ENCODE results near the gene CCDC186.

The CCDC186 gene

DNA sequence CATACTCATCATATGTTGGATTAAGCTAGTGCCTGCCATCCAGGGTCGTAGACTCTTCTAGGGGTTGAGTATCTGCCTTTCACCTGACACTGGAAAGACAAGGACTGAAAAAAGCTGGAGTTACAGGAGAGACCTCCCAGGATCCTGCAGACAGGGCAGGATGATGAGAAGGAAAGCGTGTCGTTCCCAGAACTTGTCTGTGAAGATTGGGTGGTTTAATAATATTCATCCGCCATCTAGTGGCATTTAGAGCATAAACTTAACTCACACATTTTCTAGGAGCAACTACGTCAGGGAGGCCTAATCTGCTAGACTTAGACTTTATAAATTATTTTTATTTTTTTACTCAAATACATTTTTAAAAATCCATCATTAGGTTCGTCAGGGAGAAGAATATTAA, 70.7 kb downstream of the CCDC186 start:
- DNase-seq, result no peak

DNA sequence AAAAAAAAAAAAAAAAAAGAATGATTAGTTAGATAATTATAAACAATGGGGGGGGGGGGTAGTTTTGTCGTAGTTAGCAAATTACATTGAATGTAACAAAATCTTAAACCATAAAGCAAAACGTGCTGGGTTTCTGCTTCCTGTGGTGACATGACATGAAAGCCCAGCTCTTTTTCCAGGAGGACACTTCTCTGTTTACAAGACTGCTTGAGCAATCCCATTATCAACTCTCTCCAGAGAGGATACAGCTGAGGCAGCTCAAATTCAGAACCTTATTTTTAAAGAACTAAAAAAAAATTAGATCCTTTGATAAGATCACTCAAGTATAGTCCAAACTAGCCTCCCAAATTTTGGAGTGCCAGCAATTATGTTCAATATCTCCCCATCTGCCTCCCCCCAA, 71.7 kb downstream of the CCDC186 start:
- no peak for DNase-seq

DNA sequence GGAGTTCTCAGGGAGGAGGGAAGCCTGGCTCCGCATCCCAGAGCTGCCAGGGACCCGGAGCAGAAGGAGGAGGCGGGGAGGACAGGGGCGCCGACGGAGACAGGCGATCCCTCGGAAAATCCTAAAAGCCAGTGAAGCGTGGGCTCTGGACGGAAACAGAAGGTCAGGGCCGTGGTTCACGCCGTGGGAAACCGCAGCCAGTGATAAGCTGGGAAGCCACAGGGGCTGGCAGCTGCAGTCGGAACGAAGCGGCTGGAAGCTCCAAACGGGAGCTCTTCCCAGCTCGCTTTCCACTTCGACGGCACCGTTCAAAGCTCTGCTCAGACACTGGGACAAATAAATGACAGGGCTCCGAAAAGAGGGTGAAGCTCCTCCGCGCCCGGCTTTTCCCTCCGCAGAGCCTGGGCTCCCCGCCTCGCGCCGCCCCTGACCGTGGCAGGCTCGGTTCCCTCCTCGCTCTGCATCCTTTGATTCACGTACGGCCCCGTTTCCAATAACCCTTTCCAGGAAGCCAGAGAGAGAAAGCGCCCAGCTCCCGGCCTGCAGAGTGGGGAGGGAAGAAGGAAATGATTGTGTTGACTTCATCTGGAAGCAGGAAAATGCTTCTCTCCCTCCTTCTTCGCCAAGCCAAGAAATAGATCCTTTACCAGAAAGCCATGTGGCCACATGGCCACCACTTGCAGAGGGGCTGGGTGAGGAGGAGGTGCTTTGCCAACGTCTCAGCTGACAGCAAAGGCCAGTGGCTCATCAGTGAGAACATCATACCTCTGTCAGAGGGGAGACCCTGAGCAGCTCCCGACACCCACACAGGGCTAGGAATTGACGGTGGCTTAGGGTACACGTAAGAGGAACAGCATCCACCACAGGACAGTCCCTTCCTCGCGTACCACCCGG, 72.9 kb downstream of the CCDC186 start:
- DNase-seq, result no peak

DNA sequence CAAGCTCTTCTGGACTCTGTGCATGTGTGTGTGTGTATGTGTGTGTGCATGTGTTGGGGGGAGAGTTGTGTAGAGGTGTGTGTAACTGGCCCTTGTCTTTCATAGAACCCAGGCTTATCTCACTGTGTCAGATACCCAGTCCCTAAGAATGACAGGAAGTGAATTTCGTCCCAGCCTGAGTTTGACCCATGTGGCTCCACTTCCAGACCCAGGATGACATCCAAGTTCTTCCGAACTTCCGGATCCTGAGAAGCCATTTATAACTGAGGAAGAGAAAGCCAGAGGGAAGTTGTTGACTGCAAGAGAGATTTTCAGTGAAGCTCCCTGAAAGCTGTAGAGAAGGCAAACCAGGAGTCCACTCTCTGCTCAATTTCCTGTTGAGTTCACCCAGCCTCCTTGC, 77.1 kb downstream of the CCDC186 start:
- no peak for DNase-seq

DNA sequence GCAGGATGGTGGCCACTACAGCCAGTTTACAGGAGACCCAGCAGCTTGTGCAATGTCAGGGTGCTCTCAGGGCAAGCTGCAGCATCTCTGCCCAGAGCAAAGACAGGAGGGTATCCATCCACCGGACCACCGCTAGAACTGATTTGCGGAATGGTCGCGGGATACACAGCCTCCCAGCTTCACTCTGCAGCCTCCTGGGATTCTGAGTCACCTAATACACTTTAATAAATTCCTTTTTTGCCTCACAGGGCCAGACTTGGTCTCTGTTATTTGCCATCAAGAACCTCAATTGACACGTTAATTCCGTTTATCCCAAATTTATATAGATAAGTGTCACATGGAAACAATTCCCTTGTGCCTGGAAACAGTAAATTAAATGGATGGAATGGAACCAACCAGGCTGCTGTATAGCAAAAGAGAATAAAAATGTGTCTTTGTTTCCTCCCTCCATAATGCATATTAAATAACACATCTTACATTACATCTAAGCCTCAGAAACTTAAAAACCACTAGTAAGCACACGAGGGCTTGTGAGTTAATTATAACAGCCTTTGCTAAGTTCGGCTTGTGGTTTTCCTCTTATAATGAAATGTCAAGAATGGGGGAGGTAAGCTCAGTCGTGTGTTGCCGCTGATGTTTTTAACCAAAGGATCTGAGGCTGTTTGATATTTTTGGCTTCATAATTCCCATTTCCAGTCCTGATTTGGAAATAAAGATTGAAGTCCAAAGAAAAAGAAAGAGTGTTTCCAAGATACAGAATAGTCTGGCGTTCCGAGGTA, 78.3 kb downstream of the CCDC186 start:
- no peak for DNase-seq

DNA sequence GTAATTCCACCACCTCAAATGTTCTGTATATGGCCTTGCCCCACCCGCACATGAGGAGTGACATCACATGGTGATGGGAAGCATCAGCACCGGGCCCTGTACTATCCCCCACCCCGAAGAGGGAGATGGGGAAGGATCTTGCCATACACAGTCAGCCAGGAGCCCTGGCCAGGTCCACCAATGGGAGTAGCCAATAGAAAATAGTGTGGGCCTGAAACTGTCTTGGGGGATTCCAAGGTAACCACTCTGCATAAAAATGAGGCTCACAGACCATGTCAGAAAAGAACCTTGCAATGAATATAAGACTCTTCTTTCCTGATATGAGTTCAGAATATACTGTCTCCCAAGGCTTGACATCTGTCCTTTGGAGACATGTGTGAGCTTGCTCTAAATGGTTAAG, 79.2 kb downstream of the CCDC186 start:
- no peak for DNase-seq

DNA sequence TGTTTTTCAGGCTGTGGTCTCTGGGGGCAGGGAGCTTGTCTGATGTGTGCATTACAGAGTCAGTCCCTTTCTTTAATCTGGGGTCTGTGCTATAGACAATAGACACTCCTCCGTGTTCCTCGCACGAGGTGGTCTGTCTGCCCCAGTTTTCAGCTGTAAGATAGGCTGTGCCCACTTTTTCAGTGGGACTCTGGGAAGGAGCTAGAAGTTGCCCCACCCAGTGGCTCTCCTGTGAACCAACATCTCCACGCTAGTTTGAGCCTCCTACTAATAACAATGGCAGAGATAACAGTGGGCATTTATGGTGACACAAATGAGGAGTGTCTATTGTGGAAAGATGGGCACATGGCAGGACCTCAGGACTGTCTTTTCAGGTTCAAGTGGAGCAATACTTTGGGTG, 86.3 kb downstream of the CCDC186 start:
- DNase-seq, result no peak

DNA sequence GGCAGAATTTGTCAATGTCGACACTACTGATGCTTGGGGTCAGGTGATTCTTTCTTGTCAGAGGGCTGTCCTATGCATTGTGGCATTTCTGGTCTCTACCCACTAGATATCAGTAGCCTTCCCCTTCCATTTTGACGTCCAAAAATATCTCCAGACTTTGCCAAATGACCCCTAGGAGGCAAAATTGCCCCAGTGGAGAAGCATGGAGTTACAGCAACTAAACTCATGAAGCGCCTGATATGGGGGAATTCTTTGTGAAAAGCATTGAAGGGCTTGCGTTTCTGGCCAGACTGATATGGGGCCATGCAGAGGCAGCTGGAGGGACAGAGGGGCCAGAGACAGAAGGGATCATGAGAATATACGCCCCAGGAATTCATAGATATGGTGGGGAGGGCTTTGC, 86.7 kb downstream of the CCDC186 start:
- no peak for DNase-seq

DNA sequence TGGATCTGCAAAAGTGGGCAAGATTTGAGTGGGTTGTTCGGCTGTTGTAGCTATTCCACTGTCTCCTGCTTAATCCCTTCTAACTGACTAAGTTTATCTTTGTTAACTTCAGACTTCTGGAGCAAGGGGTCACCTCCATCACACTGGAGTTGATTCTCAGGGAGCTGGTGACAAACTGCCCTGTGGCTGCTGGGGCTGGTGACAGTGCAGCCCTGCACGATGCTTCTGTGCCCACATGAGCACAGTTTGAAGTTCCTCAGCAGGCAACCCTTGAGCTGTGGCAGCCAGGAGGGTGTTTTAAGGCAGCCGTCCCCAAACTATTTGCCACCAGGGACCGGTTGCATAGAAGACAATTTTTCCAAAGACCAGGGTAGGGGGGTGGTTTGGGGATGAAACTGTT, 89.8 kb downstream of the CCDC186 start:
- DNase-seq, result no peak

DNA sequence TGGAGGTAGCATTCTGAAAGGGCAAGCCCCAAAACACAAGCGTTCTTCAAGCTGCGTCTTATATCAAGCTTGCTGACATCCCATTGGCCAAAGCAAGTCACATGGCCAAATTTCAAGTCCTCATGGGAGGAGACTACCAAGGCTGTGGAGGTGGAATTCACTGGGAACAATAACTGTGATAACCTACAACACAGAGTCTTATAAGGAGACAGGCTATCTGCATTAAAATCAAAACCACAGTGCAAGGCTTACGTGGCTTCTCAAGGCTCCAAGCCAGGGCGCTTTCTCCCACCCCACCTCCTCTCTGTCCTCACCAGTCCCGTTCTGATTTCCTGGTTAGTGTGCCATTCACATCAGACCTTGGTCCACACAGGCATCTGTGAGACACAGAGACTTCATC, 91.0 kb downstream of the CCDC186 start:
- no peak for DNase-seq

DNA sequence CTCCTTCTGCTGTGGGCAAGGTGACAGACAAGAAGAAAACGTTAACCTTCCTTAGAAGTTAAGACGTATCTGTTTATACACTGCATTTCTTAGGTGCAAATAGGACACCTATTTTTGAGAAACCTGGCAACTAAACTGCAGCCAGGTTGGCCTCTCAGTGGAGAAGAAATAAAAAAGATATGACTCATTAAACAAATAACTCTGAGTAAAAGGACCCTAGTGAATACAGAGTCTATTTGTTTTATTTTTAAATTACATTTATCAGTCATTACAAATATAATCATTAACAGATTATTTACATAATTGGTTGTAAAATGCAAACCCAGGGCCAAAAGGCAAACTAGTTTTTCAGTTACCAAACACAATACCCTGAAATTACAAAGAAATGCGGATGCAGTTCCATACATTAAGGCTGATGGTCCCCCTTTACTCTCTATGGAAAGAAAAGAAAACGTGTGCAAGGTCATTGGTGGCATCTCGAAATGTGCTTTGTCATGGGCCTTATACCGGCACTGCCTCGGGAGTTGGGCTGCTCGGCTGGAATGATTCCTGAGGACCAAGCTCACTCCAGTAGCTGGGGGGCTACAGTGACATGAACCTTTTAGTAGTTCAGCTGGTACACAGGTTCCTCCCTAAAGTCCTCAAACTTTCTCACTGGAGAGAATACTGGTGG, 92.0 kb downstream of the CCDC186 start:
- DNase-seq, result no peak

DNA sequence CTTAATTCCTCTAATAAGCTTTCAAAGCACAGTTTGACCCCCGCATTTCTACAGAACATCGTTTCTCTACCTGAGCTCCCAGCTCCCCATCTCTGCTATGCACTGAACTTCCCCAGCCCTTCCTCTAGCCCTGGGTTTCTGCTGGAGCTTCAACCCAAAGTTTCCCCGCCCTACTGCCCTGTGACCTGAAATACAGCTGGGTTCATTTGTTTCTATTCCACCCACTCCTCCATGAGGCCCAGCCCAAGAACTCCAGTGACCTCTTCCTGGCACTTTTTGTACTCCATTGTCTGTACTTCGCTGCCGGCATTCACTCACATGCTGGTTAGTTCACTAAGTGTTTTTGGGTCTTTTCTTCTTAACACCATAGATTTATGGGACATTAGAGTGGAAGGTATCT, 94.6 kb downstream of the CCDC186 start:
- no peak for DNase-seq

DNA sequence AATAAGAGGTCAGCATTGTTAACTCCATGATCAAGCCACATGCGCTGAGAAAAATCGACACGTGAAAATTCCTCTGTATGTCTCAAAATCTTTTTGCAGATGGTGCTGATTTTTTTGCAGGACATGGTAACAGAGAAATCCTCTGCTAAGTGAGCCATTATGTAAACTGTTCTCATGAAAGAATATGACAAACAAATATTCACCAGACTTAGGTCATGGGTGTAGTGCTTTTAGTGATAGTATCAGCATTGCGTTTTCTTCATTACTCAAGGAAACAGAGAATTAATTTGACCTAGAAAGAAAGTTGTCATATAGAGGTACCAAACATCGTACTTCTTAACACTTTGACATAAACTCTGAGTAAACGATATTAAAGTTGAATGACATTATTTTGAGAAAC, 95.7 kb downstream of the CCDC186 start:
- DNase-seq, result no peak

DNA sequence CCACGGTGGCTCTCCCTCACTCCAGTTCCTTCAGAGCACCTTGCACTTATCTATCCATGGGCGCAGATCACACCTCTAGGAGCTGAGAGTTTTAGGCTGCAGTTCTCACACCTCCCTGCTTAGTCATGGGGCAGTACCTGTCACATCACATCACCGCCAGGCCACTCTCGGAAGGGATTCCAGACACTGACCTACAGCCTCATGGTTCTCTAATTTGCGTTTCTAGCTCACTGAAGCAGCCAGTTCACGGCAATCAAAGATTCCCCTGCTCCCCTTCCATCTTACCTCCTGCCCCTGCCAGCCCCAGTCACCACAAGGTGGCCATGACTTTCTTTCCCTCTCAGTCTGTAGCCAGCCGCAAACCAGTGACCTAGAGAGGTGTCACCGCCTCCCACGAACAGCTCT, 96.2 kb downstream of the CCDC186 start:
- no peak for DNase-seq

DNA sequence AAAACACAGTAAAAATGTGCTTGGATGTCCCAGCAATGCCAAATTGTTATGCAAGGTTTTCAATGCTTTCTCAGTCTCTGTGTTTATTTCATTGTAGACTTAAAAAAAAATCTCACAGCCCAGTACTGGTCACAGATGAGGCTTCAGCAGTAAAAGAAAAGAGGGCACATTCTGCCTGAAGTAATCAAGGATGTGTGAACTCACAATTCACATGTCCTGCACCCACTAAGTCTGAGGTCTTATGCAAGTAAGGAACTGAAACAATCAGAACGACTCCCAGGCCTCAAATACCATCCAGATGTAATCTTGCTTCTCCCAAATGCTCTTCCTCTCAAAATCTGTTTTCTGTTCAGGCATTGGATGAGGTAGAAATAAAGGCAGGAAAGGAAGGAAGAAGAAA, 96.7 kb downstream of the CCDC186 start:
- no peak for DNase-seq

DNA sequence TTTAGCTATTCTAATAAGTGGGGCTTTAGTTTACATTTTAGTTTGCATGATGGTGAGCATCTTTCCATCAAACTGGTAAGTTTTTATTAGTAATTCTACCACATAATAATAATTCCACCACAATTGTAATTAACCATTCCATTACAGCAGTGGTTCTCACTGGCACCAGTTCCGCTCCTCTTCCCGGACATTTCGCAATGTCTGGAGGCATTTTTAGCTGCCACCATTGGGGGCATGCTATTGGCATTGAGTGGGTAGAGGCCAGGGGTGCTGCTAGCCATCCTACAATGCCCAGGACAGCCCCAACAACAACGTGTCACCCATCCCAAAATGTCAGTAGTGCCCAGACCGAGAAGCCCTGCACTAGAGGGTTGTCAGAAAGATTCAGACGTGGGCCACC, 98.9 kb downstream of the CCDC186 start:
- DNase-seq, result no peak

DNA sequence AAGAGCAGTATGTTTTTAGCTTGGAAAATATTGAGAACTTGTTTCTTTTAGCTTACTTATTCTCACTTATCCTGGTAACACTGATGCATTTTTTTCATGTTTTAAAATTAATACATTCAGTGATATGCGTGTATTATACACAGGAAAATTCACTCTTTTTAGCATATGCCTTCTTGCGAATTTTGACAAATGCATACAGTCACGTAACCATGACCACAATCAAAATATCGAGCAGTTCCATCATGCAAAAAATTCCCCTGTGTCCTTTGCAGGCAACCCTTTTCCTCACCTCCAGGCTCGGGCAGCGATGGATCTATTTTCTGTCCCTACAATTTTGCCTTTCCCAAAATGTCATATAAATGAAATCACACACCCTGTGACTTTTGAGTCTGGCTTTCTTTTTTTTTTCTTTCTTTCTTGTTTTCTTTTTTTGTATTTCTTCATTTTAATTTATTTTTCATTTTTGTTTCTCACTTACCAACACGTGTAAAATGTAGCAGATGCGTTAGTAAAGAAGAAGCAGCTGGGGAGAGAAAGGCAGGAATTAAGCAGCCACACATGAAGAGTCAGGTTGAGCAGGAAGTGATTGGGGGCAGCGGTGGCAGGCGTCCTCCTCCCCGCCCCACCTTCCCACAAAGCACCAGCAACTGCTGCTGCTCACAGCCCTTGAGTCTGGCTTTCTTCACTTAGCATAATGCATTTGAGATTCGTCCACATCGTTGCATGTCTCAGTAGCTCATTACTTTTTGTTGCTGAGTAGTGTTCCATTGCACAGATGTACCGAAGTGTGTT, 100.4 kb downstream of the CCDC186 start:
- DNase-seq, result no peak

DNA sequence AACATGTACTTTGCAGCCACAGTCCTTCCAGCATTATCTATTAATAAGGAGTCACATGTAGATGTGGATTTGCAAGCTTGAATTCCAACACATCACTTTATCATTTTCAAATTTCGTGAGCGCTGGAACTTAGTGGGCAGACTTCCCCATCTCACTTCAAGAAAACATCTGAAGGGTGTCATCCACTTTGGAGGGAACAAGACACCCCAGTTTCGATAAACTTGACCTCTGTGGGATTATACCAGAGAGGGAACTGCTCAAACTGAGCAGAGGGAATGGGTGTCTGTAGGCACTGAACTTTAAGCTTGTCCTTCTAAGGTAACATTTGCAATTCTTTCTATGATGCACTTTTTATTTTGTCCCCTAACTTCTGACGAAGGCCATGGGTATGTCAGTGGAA, 102.8 kb downstream of the CCDC186 start:
- no peak for DNase-seq

Data from activated naive CD4-positive, alpha-beta T cell treated with Interleukin-2 at 50 U/mL for 16 hours (primary cell).